HG03520 (cell line): ENCODE measurements around the gene CACNA2D4.
"Not testable (repeated sequence)": the region's sequence is repeated elsewhere in the genome, so short reads cannot be mapped to it uniquely, and the experiment has no call there.

Experiments
- ATAC-seq: cut with Tn5 transposase; IDR thresholded peaks from one replicate; pipeline ENCODE4 v1.9.1; 2021; ENCODE audit warnings: mild to moderate bottlenecking, moderate library complexity; ENCODE audit not compliant: unreplicated experiment

Gene CACNA2D4

GRCh38 chr12:1820191-1820895, 98.1 kb downstream of the CACNA2D4 start, which contains the start of gene LRTM2:
TSS of gene LRTM2 (plus strand) at chr12:1820565. CDS start at chr12:1828149, 7,584 bp downstream.
- ATAC-seq = no peak

- ATAC-seq = no peak
Observed at GRCh38 chr12:1819571-1819970, 98.9 kb downstream of the CACNA2D4 start.

GRCh38 chr12:1819050-1819449, 99.4 kb downstream of the CACNA2D4 start:
- no peak for ATAC-seq

DNA sequence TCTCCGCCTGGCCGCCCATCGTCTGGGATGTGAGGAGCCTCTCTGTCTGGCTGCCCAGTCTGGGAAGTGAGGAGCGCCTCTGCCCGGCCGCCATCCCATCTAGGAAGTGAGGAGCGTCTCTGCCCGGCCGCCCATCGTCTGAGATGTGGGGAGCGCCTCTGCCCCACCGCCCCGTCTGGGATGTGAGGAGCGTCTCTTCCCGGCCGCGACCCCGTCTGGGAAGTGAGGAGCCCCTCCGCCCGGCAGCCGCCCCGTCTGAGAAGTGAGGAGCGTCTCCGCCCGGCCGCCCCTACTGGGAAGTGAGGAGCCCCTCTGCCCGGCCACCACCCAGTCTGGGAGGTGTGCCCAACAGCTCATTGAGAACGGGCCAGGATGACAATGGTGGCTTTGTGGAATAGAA, 100.5 kb downstream of the CACNA2D4 start:
- ATAC-seq = not testable (repeated sequence)

GRCh38 chr12:1816730-1817348, 101.6 kb downstream of the CACNA2D4 start:
- no peak for ATAC-seq

DNA sequence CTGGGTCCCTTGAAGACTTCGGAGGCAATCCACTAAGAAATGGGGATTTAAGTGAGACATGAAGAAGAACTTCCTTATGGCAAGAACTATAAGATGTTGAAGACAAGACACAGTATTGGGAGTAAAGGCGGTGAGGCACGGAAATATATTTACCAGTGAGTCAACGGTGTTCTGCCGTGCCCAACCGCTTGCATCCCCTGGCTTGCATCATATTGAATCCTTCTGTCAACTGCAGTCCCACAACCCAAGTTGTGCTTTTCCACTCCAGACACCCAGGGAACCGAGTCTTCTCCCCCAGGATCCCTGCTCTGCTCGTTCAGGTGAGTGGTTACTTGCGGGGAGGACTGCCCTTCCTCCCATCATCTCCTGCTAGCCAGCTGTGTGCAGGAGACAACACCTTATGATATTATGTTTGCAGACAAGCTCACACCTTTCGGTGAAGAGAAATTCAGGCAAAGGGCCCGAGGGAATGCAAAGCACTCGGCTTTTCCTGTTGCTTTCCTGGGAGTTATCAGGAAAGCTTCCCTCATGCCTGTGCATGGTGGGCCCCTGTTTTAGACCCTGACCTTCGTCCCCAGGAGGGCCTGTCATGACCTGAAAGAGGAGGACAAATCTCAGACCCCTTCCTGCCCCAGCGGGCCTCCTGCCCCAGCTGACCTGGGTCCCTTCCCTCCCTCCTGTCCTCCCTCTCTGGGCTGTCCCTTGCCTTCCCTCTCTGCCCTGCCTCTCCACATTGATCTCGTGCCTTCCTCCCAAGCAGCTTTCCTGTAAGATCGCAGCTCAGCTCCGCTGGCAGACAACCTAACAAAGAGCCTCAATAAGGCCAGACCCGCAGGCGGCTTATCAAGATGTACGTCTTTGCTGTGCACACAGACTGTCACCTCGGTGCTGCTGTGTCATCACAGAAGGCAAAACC, 102.4 kb downstream of the CACNA2D4 start:
- ATAC-seq = no peak

GRCh38 chr12:1815108-1815507, 103.3 kb downstream of the CACNA2D4 start:
- no peak for ATAC-seq

DNA sequence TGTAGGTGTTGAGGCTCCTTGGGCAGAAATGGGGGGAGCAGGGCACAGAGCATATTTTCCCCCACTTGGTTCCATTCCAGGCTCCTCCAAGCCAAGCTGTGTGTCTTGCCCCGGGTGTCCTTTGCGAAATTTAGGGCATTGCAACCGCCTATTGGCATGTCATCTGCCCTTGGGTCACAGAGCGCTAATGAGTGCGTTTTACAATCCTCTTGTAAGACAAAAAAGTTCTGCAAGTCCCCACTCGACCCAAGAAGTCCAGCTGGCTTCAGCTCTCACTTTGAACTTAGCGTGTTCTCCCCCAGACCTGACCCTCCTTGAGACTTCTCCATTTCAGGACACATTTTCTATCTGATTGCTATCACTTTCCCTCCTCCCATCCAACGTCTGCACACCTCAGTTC, 104.2 kb downstream of the CACNA2D4 start:
- ATAC-seq = no peak

GRCh38 chr12:1812650-1813302, 105.7 kb downstream of the CACNA2D4 start:
- no peak for ATAC-seq

- ATAC-seq = no peak
Observed at GRCh38 chr12:1811948-1812291, 106.5 kb downstream of the CACNA2D4 start.

- ATAC-seq = no peak
Observed at GRCh38 chr12:1811281-1811947, 107.0 kb downstream of the CACNA2D4 start.

DNA sequence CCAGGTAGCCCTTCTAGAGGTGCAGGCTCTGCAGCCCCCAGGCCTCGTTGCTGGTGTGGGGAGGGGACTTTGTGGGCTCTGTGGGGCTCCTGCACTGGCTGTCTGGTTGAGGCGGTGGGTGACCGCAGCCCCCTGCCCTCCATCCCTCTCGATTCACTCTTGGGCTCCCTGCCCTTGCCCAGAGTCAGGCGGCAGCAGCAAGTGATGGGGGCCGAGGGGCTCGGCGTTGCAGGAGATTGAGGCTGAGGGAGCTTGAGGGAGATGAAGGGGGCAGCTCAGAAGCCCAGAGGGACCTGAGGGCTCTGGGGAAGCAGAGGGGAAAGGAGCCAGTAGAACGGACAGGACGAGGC, 107.5 kb downstream of the CACNA2D4 start:
- no peak for ATAC-seq

- ATAC-seq = no peak
Observed at GRCh38 chr12:1810201-1810930, 108.1 kb downstream of the CACNA2D4 start.

- ATAC-seq = no peak
Observed at GRCh38 chr12:1809591-1810190, 108.8 kb downstream of the CACNA2D4 start.

- ATAC-seq = no peak
Observed at GRCh38 chr12:1808798-1809480, 109.5 kb downstream of the CACNA2D4 start.

DNA sequence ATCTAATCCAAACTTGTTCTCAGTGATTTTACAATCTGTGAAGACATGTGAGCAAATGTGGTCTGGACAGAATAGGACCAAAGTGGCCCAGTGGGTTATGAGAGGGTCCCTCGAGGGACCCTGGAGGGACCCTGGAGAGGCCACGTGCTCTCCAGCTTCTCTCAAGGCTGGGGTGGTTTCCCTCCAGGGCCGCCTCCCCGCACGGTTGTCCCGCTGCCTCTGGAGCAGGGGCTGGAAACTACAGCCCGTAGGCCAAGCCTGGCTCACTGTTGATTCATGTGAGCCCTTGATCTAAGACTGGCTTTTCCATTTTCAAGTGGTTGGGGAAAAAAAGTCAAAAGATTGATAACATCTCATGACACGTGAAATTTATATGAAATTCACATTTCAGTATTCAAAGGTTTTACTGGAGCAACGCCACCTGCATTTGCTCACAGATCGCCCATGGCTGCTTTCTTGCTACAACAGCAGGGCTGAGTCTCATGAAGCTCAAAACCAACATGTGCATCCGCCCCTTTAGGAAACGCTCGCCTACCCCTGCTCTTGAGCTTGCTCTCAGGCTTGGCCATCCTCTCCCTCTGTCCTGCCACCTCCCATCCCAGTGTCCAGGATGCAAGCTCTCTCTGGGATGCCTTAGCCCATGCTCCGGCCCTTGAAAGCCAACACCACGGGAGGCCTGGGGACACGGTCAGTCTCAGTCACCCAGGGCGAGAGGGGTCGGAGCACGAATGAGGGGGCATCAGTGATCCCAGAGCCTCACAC, 110.2 kb downstream of the CACNA2D4 start:
- no peak for ATAC-seq

- ATAC-seq = no peak
Observed at GRCh38 chr12:1807087-1807860, 111.2 kb downstream of the CACNA2D4 start.
